ENCODE measurements around the gene RGL2.

DNA sequence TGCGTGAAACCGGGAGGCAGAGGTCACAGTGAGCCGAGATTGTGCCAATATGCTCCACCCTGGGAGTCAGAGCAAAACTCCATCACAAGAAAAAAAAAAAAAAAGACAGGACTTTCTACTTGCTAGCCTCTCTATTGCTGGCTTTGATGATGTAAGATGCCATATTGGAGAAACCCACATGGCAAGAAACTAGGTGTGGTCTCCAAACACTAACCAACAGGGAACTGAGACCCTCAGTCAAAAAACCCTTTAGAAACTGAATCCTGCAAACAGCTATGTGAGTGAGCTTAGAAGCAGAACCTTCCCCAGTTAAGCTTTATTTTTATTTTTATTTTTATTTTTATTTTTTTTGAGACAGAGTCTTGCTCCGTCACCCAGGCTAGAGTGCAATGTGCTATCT, 37.2 kb upstream of the RGL2 start:
- TF ChIP-seq EZH2 (IDR thresholded peaks at IDR 0.05; ENCODE audit: insufficient read depth, poor library complexity, severe bottlenecking) = no peak
- TF ChIP-seq EZH2phosphoT487 (IDR thresholded peaks at IDR 0.05; ENCODE audit: insufficient read depth, low read depth) = no peak
